ENCODE results near the gene TMPRSS11A.

The TMPRSS11A gene

GRCh38 chr4:67880866-67881610 lies 82.3 kb downstream of the TMPRSS11A start:
- intact Hi-C loops (cut with DNase I), result no loop called here
- no peak for DNase-seq

- DNase-seq, result no peak
- intact Hi-C loops (cut with DNase I), result no loop called here
These were observed 83.8 kb downstream of the TMPRSS11A start for GRCh38 chr4:67879486-67879885.

DNA sequence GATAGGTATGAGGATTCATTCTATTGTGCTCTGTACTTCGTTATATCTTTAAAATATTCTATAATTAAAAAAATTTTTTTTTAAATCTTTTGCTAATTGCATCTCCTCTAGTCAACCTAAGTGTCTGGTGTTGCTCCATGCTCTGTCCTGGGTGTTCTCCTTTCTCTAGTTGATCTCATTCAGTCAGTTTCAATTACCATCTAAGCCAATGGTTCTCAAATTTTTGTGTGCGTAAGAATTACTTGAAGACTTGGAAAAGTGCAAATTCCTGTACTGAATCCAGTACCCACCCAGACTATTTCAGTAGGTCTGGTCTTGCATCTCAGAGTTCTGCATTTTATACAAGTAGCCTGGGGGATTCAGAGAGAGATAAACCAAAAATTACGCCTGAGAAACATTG lies 86.2 kb downstream of the TMPRSS11A start:
- no peak for DNase-seq
- intact Hi-C loops (cut with DNase I), result no loop called here

- intact Hi-C loops (cut with DNase I), result no loop called here
- no peak for DNase-seq
These were observed 88.3 kb downstream of the TMPRSS11A start for GRCh38 chr4:67874986-67875385.

GRCh38 chr4:67873116-67873515 lies 90.2 kb downstream of the TMPRSS11A start:
- intact Hi-C loops (cut with DNase I), result no loop called here
- no peak for DNase-seq

GRCh38 chr4:67871867-67872266 lies 91.4 kb downstream of the TMPRSS11A start:
- intact Hi-C loops (cut with DNase I), result no loop called here
- DNase-seq, result no peak

DNA sequence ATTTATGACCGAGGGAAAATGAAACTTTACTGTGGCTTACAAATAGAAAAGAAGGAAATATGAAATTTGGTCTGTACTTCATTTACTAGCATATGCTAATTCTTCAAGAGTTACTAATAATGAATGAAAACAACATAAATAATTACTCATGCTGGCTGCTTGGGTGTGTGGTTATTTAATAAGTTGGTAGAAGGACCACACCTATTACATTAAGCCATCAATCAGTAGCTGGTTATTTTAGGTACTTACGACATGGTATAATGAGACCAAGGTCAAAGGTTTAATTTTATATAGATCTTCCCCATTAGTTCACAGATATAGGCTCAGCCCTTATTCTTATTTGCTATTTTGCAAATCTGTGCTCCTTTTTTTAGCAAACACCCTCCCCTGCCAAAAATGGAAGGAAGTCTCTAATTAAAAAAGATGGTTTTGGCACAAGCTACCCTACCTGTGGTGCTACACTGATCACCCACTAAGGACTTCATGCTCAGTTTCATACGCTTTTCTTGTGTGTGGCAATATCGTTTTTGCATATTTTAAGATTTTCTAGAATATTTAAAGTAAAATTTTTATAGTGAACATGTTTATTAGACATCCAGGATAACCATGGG lies 93.6 kb downstream of the TMPRSS11A start:
- DNase-seq, result no peak

GRCh38 chr4:67861513-67861912 lies 101.8 kb downstream of the TMPRSS11A start:
- DNase-seq, result no peak
- intact Hi-C loops (cut with DNase I), result no loop called here

More for the DNA sequence above, 93.6 kb downstream of the TMPRSS11A start:
- intact Hi-C loops (cut with DNase I), result no loop called here
